WTC11 (cell line): ENCODE data around the gene CFAP53. TPM values are rescaled to one million over a fixed set of nuclear protein-coding genes. Genes with fewer than 3 reads are reported as not detected.

Source experiments
- ATAC-seq: fragments of 200-7000 bp; cut with Tn5 transposase; 2 replicates; pipeline ENCODE4 v1.10.0; 2021; ENCODE audit warnings: mild to moderate bottlenecking, moderate library complexity
- CTCF ChIA-PET: fragments of 300-600 bp; sonication (Branson Sonifier 250); formaldehyde crosslinking; loops from one replicate; lab custom pipeline; 2021; ENCODE audit warnings: antibody characterized with exemption; lab: Charles Lee
- POLR2A ChIA-PET: fragments of 350-600 bp; sonication (Branson Sonifier 250); formaldehyde crosslinking; loops from one replicate; lab custom pipeline; 2021; ENCODE audit warnings: antibody characterized with exemption; lab: Charles Lee
- DNase-seq: peaks from one replicate; pipeline ENCODE4 v3.0.0; 2021; ENCODE audit warnings: low spot score
- H3K27ac Mint-ChIP-seq: 2 replicates; pipeline ENCODE4 v1.8.0; 2021; ENCODE audit warnings: mixed read lengths
- H3K27me3 Mint-ChIP-seq: 2 replicates; pipeline ENCODE4 v1.8.0; 2021; ENCODE audit warnings: low read depth, mild to moderate bottlenecking, moderate library complexity, mixed read lengths
- H3K36me3 Mint-ChIP-seq: 2 replicates; pipeline ENCODE4 v1.8.0; 2021; ENCODE audit warnings: mixed read lengths
- H3K4me1 Mint-ChIP-seq: 2 replicates; pipeline ENCODE4 v1.8.0; 2022; ENCODE audit warnings: mixed read lengths
- H3K4me3 Mint-ChIP-seq: 2 replicates; pipeline ENCODE4 v1.8.0; 2021; ENCODE audit warnings: mild to moderate bottlenecking, moderate library complexity, mixed read lengths
- H3K9me3 Mint-ChIP-seq: 2 replicates; pipeline ENCODE4 v1.8.0; 2021; ENCODE audit warnings: mixed read lengths
- CREB1 ChIP-seq: sonication (generic); formaldehyde crosslinking; IDR thresholded peaks from 2 replicates; pipeline ENCODE4 v1.8.0; 2023; ENCODE audit warnings: mild to moderate bottlenecking, missing genetic modification reagents
- ELF4 ChIP-seq: sonication (generic); formaldehyde crosslinking; IDR thresholded peaks from 2 replicates; pipeline ENCODE4 v1.8.1; 2022; ENCODE audit warnings: low read depth, mild to moderate bottlenecking, moderate library complexity, missing genetic modification reagents
- ETV6 ChIP-seq: sonication (generic); formaldehyde crosslinking; IDR thresholded peaks from 2 replicates; pipeline ENCODE4 v1.8.1; 2022; ENCODE audit warnings: mild to moderate bottlenecking, missing genetic modification reagents
- FOXJ3 ChIP-seq: sonication (generic); formaldehyde crosslinking; IDR thresholded peaks from 2 replicates; pipeline ENCODE4 v1.9.0; 2021; ENCODE audit warnings: missing genetic modification reagents, mild to moderate bottlenecking, borderline replicate concordance
- HMGA2 ChIP-seq: fragments of 250-450 bp; sonication (Bioruptor Pico); IDR thresholded peaks from 2 replicates; pipeline ENCODE4 v1.4.0; 2021; ENCODE audit warnings: mild to moderate bottlenecking, moderate library complexity
- IRF2 ChIP-seq: sonication (generic); formaldehyde crosslinking; IDR thresholded peaks from 2 replicates; pipeline ENCODE4 v1.8.0; 2022; ENCODE audit warnings: low read depth, missing genetic modification reagents, borderline replicate concordance
- JUN ChIP-seq: sonication (generic); formaldehyde crosslinking; IDR thresholded peaks from 2 replicates; pipeline ENCODE4 v1.8.0; 2023; ENCODE audit warnings: mild to moderate bottlenecking, missing genetic modification reagents
- MXD4 ChIP-seq: fragments of 250-450 bp; sonication (Bioruptor Pico); IDR thresholded peaks from 2 replicates; pipeline ENCODE4 v1.8.0; 2021; ENCODE audit warnings: mild to moderate bottlenecking, moderate library complexity, borderline replicate concordance
- MYBL2 ChIP-seq: sonication (generic); formaldehyde crosslinking; IDR thresholded peaks from 2 replicates; pipeline ENCODE4 v1.8.1; 2023; ENCODE audit warnings: mild to moderate bottlenecking, moderate library complexity, missing genetic modification reagents
- NFATC4 ChIP-seq: fragments of 250-450 bp; sonication (Bioruptor Pico); IDR thresholded peaks from 2 replicates; pipeline ENCODE4 v1.9.0; 2021; ENCODE audit warnings: mild to moderate bottlenecking
- NR1H2 ChIP-seq: sonication (generic); formaldehyde crosslinking; IDR thresholded peaks from 2 replicates; pipeline ENCODE4 v1.9.0; 2021; ENCODE audit warnings: mild to moderate bottlenecking, moderate library complexity, missing genetic modification reagents
- SMAD3 ChIP-seq: sonication (generic); formaldehyde crosslinking; IDR thresholded peaks from 2 replicates; pipeline ENCODE4 v1.8.0; 2022; ENCODE audit warnings: missing genetic modification reagents, mild to moderate bottlenecking, borderline replicate concordance
- SOX15 ChIP-seq: fragments of 250-450 bp; sonication (Bioruptor Pico); IDR thresholded peaks from 2 replicates; pipeline ENCODE4 v1.9.0; 2021; ENCODE audit warnings: mild to moderate bottlenecking
- SP1 ChIP-seq: sonication (generic); formaldehyde crosslinking; conservative IDR thresholded peaks from 2 replicates; pipeline ENCODE4 v1.8.1; 2022; ENCODE audit warnings: missing genetic modification reagents
- TCF7 ChIP-seq: sonication (generic); formaldehyde crosslinking; IDR thresholded peaks from 2 replicates; pipeline ENCODE4 v1.8.0; 2022; ENCODE audit warnings: mild to moderate bottlenecking, low read depth, missing genetic modification reagents, moderate library complexity
- ZBTB21 ChIP-seq: sonication (generic); formaldehyde crosslinking; IDR thresholded peaks from 2 replicates; pipeline ENCODE4 v1.8.1; 2023; ENCODE audit warnings: mild to moderate bottlenecking, missing genetic modification reagents, borderline replicate concordance
- ZNF121 ChIP-seq: sonication (generic); formaldehyde crosslinking; IDR thresholded peaks from 2 replicates; pipeline ENCODE4 v1.8.0; 2023; ENCODE audit warnings: missing genetic modification reagents
- ZNF219 ChIP-seq: sonication (generic); formaldehyde crosslinking; IDR thresholded peaks from 2 replicates; pipeline ENCODE4 v1.8.0; 2023; ENCODE audit warnings: missing genetic modification reagents, mild to moderate bottlenecking, borderline replicate concordance
- ZNF423 ChIP-seq: fragments of 250-450 bp; sonication (Bioruptor Pico); IDR thresholded peaks from 2 replicates; pipeline ENCODE4 v2.1.2; 2022; ENCODE audit warnings: mild to moderate bottlenecking, moderate library complexity
- ZNF671 ChIP-seq: fragments of 250-450 bp; sonication (Bioruptor Pico); IDR thresholded peaks from 2 replicates; pipeline ENCODE4 v1.8.0; 2021; ENCODE audit warnings: mild to moderate bottlenecking
- total RNA-seq: library from RNA; stranded (reverse); gene quantifications from 3 replicates; pipeline ENCODE4 v1.2.3, GENCODE V29; 2021
- TF ChIP-seq, protein P1 (sequence below): sonication (generic); formaldehyde crosslinking; IDR thresholded peaks from 2 replicates; pipeline ENCODE4 v1.8.0; 2022; ENCODE audit warnings: mild to moderate bottlenecking, missing genetic modification reagents
- TF ChIP-seq, protein P2 (sequence below): fragments of 250-450 bp; sonication (Bioruptor Pico); IDR thresholded peaks from 2 replicates; pipeline ENCODE4 v1.9.0; 2021; ENCODE audit warnings: mild to moderate bottlenecking
- TF ChIP-seq, protein P3 (sequence below): sonication (generic); formaldehyde crosslinking; conservative IDR thresholded peaks from 2 replicates; pipeline ENCODE4 v1.8.1; 2023; ENCODE audit warnings: mild to moderate bottlenecking, low read depth, missing genetic modification reagents, moderate library complexity
- TF ChIP-seq, protein P4 (sequence below): fragments of 250-450 bp; sonication (Bioruptor Pico); IDR thresholded peaks from 2 replicates; pipeline ENCODE4 v1.8.0; 2021; ENCODE audit warnings: mild to moderate bottlenecking
- TF ChIP-seq, protein P5 (sequence below): fragments of 250-450 bp; sonication (Bioruptor Pico); conservative IDR thresholded peaks from 2 replicates; pipeline ENCODE4 v1.9.0; 2021; ENCODE audit warnings: mild to moderate bottlenecking

Gene CFAP53
- total RNA-seq, 1 experiment from 2014 or later: 0.26 TPM

DNA sequence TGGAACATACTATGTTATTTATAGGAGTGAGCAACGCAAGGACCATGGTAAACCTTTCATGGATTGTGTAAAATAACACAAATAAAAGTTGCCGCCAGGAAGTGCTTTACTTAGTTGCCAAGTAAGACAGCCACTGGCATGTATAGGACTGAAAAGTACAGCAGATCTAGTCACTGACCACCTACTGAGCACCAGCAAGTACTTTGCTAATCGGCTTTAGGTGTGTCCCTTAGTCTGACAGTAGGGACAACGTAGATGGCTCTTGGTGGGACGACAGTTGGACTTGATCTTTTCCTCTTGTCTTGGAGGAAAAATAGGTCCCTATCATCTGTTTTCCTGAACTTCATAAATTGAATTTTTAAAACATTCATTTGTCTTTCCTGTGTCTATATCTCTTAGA lies 34.8 kb upstream of the CFAP53 start:
- Mint-ChIP-seq H3K36me3 (no peaks in the 10 kb centered on the region), H3K4me3 (no peak overlapping the region), H3K9me3 (peaks cover 5% of the 10 kb centered on the region), H3K27ac (no peak overlapping the region), H3K4me1 (0 out of 2 replicates have a peak, but pooled peaks cover 6% of the 10 kb centered on the region), H3K27me3 (peaks cover 72% of the 10 kb centered on the region)
- ChIA-PET POLR2A (no interaction called here), CTCF (no interaction called here)
- ATAC-seq (no peak), DNase-seq (no peak)
- TF ChIP-seq ZBTB21 (CRISPR knock-in tag): no peak
- no peak for TF ChIP-seq ETV6 (CRISPR knock-in tag)
- no peak for TF ChIP-seq FOXJ3
- TF ChIP-seq, protein P1, sequence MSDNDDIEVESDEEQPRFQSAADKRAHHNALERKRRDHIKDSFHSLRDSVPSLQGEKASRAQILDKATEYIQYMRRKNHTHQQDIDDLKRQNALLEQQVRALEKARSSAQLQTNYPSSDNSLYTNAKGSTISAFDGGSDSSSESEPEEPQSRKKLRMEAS (CRISPR knock-in tag): no peak
- no peak for TF ChIP-seq MXD4 (CRISPR knock-in tag)
- TF ChIP-seq ZNF671 (CRISPR knock-in tag): no peak
- no peak for TF ChIP-seq HMGA2 (CRISPR knock-in tag)
- TF ChIP-seq, protein P2, sequence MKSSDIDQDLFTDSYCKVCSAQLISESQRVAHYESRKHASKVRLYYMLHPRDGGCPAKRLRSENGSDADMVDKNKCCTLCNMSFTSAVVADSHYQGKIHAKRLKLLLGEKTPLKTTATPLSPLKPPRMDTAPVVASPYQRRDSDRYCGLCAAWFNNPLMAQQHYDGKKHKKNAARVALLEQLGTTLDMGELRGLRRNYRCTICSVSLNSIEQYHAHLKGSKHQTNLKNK (CRISPR knock-in tag): no peak
- no peak for TF ChIP-seq MYBL2 (CRISPR knock-in tag)
- TF ChIP-seq CREB1 (CRISPR knock-in tag): no peak
- no peak for TF ChIP-seq ZNF219 (CRISPR knock-in tag)
- TF ChIP-seq, protein P3, sequence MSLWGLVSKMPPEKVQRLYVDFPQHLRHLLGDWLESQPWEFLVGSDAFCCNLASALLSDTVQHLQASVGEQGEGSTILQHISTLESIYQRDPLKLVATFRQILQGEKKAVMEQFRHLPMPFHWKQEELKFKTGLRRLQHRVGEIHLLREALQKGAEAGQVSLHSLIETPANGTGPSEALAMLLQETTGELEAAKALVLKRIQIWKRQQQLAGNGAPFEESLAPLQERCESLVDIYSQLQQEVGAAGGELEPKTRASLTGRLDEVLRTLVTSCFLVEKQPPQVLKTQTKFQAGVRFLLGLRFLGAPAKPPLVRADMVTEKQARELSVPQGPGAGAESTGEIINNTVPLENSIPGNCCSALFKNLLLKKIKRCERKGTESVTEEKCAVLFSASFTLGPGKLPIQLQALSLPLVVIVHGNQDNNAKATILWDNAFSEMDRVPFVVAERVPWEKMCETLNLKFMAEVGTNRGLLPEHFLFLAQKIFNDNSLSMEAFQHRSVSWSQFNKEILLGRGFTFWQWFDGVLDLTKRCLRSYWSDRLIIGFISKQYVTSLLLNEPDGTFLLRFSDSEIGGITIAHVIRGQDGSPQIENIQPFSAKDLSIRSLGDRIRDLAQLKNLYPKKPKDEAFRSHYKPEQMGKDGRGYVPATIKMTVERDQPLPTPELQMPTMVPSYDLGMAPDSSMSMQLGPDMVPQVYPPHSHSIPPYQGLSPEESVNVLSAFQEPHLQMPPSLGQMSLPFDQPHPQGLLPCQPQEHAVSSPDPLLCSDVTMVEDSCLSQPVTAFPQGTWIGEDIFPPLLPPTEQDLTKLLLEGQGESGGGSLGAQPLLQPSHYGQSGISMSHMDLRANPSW (CRISPR knock-in tag): no peak
- no peak for TF ChIP-seq JUN (CRISPR knock-in tag)
- no peak for TF ChIP-seq NFATC4 (CRISPR knock-in tag)
- TF ChIP-seq SP1 (CRISPR knock-in tag): no peak
- no peak for TF ChIP-seq ELF4 (CRISPR knock-in tag)
- no peak for TF ChIP-seq ZNF121
- TF ChIP-seq NR1H2 (CRISPR knock-in tag): no peak

DNA sequence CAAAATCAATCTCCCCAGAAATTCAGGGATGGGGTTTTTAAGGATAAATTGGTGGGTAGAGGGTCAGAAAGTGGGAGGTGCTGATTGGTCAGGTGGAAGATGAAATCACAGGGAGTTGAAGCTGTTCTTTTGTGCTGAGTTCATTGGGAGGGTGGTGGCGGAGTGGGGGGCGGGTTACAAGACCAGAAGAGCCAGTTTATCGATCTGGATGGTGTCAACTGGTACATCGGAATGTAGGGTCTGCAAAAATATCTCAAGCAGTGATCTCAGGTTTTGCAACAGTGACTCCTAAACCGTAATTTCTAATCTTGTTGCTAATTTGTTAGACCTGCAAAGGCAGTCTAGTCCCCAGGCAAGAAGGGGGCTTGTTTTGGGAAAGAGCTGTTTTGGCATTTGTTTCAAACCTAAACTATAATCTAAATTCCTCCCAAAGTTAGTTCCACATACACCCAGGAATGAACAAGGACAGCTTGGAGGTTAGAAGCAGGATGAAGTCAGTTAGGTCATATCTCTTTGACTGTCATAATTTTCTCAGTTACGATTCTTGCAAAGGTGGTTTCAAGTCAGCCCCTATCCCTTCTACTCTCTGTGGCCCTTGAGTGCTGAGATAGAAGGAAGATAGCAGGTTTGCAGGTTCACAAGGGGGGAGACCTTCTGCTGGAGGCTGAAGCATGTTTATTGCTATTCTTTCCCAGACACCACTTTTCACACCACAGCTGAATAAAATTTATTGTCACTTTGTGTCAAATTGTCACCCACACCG lies 33.5 kb upstream of the CFAP53 start:
- H3K36me3 Mint-ChIP-seq: no peaks in the 10 kb centered on the region
- CTCF ChIA-PET: no interaction called here
- no peak overlapping the region; the same call in 1 of the 2 replicates for H3K4me3 Mint-ChIP-seq
- ATAC-seq (no peak), DNase-seq (no peak)
- no peaks in the 10 kb centered on the region for H3K9me3 Mint-ChIP-seq
- H3K27ac Mint-ChIP-seq: no peak overlapping the region
- H3K4me1 Mint-ChIP-seq: 0 out of 2 replicates have a peak, but pooled peaks cover 6% of the 10 kb centered on the region
- peaks cover 78% of the 10 kb centered on the region for H3K27me3 Mint-ChIP-seq
- POLR2A ChIA-PET: no interaction called here
- TF ChIP-seq TCF7 (CRISPR knock-in tag): no peak
- TF ChIP-seq SOX15: no peak
- TF ChIP-seq ZNF423 (CRISPR knock-in tag): no peak
- TF ChIP-seq, protein P4, sequence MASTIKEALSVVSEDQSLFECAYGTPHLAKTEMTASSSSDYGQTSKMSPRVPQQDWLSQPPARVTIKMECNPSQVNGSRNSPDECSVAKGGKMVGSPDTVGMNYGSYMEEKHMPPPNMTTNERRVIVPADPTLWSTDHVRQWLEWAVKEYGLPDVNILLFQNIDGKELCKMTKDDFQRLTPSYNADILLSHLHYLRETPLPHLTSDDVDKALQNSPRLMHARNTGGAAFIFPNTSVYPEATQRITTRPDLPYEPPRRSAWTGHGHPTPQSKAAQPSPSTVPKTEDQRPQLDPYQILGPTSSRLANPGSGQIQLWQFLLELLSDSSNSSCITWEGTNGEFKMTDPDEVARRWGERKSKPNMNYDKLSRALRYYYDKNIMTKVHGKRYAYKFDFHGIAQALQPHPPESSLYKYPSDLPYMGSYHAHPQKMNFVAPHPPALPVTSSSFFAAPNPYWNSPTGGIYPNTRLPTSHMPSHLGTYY (CRISPR knock-in tag): no peak
- no peak for TF ChIP-seq IRF2
- TF ChIP-seq, protein P5, sequence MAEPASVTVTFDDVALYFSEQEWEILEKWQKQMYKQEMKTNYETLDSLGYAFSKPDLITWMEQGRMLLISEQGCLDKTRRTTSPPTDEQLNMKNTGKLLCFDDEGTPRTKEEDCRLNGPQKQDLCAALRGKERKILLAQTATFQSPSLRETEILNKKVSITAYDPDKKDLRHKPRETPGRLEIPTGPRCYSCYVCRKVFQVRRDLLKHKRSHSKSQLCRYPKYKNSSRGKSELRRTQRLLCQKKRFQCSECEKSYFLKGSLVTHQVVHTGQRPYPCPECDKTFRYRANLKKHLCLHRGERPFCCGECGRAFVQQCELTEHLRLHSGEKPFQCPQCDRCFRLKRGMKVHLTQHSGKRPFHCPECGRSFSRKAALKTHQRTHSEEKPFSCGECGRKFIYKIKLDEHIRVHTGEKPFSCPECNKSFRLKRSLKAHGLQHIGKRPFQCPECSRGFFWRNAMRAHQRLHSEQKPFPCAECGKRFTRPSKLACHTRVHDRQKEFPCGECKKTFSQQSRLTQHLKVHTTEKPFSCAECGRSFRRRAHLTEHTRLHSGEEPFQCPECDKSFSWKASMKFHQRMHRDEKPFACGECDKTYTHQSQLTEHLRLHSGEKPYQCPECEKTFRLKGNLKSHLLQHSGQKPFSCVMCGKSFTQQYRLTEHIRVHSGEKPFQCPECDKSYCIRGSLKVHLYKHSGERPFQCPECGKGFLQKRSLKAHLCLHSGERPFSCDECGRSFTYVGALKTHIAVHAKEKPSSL (CRISPR knock-in tag): no peak
- TF ChIP-seq SMAD3: no peak
- TF ChIP-seq, protein P3 (CRISPR knock-in tag): no peak
- TF ChIP-seq SP1 (CRISPR knock-in tag): no peak
- no peak for TF ChIP-seq NFATC4 (CRISPR knock-in tag)
